NCI-H128 (cell line): Measurements from ENCODE around the gene VMP1.
"Not testable (repeated sequence)": the region's sequence is repeated elsewhere in the genome, so short reads cannot be mapped to it uniquely, and the experiment has no call there.

ENCODE experiments used
- DNase-seq: peaks from one replicate; lab custom pipeline; 2025; ENCODE audit not compliant: unreplicated experiment; lab: John Stamatoyannopoulos, UW

VMP1 gene

DNA sequence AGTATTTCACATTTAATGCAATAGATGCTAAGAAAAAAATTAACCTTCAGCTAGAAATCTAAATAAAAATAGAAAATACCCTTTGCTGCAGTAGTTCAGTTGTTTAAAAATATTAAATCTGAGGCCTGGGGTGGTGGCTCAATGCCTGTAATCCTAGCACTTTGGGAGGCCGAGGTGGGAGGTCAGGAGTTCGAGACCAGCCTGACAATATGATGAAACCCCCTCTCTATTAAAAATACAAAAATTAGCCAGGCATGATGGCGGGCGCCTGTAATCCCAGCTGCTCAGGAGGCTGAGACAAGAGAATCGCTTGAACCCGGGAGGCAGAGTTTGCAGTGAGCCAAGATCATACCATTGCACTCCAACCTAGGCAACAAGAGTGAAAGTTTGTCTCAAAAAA is 98.9 kb downstream of the VMP1 start:
- not testable (repeated sequence) for DNase-seq

- DNase-seq: no peak
These were observed 100.5 kb downstream of the VMP1 start for GRCh38 chr17:59807892-59808509.

GRCh38 chr17:59810894-59811153 is 103.4 kb downstream of the VMP1 start:
- no peak for DNase-seq

DNA sequence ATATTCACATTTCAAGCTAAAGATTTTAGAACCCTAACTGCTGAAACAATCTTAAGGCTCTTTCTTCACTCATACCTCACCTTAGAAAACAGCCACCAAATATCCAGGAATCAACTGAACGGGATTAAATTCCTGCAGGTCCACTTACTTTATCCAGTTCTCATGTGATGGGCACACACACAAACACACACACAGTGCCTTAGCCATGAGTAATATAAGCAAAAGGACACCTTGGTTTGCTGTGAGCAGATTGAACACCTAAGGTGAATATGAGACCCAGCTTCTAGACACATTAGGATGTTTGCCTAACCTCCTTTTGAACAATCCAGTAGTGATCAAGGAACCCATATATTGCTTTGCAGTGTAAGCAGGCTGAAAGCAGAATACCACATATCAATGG is 103.8 kb downstream of the VMP1 start:
- DNase-seq: no peak

DNA sequence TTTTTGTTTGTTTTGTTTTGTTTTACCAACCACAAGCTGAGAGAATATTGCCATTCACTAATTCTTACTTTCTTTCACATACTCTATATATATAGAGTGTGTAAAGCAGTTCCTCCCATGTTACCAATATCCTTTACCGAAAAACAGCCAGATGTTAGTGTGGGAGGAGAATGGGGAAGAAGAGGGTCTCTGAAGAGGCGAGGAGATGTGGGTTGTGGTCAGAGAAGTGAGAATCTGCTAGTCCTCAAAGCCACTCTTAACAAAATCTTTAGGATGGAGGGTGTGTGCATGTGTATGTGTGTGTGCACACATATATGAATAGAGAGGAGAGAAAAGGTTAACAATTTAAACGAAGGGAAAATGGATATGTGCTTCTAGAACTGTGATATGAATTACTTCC is 104.7 kb downstream of the VMP1 start:
- no peak for DNase-seq

DNA sequence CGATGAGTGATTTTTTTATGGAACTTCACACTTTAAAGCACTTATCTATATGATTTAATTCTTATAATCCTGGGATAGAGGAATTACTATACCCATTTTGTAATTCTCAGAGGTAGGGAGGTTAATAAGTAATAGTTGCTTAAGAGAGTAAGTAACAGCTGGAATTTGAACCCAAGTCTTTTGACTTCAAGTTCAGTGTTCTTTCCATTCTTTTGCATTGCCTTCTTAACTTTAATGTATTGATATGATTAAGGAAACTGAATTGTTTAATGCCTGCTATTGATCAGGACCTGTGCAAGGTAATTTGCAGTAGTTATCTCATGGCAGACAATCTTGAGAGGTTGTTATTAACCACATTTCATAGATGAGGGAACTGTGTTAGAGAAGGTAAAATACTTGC is 106.8 kb downstream of the VMP1 start:
- no peak for DNase-seq

- no peak for DNase-seq
These were observed 107.2 kb downstream of the VMP1 start for GRCh38 chr17:59814685-59815084.

- DNase-seq: no peak
These were observed 108.5 kb downstream of the VMP1 start for GRCh38 chr17:59815965-59816364.

GRCh38 chr17:59825533-59826322 is 118.3 kb downstream of the VMP1 start:
- no peak for DNase-seq

GRCh38 chr17:59826706-59827453 is 119.4 kb downstream of the VMP1 start:
- DNase-seq: no peak

DNA sequence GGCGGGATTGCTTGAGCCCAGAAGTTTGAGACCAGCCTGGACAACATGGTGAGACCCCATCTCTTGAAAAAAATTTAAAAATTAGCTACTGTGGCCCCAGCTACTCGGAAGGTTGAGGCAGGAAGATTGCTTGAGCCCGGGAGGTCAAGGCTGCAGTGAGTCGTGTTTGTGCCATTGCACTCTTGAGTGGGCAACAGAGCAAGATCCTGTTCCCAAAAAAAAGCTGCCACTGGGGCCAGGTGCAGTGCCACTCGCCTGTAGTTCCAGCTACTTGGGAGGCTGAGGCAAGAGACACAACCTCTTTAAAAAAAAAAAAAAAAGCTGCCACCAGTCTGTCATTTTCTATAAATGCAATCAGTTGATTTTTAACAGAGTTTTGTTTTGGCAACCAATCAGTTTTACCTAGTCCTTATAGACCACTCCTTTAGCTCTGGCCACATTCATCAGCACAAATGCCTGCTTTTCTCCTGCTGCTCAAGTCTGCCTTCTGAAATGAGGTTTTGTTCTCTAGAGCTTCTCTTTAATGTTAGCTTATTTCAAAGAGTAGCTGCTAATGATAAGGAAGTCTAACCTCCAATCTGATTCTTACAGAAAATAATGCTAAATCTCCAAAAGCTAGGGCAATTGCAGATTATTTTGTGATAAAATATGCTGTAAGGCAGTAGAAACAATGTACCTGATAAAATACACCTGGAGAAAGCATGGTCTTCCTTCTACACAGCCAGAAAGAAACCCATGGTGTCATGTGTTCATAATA is 120.4 kb downstream of the VMP1 start:
- no peak for DNase-seq

GRCh38 chr17:59828478-59828760 is 121.0 kb downstream of the VMP1 start:
- no peak for DNase-seq

DNA sequence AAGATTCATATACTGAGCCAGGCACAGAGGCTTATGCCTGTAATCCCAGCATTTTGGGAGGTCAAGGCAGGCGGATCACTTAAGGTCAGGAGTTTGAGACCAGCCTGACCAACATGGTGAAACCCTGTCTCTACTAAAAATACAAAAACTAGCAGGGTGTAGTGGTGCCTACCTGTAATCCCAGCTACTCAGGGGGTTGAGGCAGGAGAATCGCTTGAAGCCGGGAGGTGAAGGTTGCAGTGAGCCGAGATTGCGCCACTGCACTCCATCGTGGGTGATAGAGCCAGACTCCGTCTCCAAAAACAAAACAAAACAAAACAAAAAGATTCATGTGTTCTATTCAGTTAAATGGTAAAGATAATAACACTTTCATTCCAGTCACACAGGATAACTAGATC is 121.4 kb downstream of the VMP1 start:
- not testable (repeated sequence) for DNase-seq

DNA sequence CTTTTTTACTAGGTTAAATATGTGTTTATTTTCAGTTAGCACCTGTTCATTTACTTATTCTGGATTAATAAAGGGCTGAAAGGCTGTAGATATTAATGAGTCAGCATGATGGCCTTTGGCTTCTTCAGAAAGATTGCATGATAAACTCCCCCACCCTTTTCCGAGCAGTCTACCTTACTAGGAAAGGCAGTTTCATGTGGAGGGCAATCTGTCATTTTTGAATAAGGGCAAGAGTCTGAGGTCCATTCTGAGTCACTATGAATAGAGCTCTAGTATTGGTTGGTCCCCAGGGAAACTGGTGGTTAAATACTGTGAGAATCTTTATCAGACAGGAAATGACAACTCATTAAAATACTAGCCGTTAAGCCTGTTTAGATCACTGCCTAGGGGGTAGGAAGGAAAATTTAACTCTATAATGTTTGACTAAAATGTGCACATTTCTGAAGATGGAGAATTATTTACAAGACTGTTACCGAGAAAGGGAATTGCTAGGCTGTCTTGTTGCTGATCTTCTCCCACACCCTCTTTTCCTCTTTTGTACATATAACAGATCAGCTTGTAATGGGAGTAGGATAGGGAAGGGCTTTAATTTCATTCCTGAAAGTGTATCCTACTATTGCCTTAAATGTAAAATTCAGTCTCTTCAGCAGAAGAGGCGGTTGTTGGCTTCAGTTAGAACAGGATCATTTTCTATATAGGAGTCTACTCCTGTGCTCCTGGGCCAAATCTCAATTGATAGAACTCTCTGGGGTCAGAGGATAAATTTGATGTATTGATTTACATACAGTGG is 122.0 kb downstream of the VMP1 start:
- no peak for DNase-seq

GRCh38 chr17:59830007-59830630 is 122.7 kb downstream of the VMP1 start:
- DNase-seq: no peak

- DNase-seq: no peak
These were observed 123.5 kb downstream of the VMP1 start for GRCh38 chr17:59830846-59831486.

- DNase-seq: no peak
These were observed 125.5 kb downstream of the VMP1 start for GRCh38 chr17:59832883-59833379.

- no peak for DNase-seq
These were observed 130.0 kb downstream of the VMP1 start for GRCh38 chr17:59837308-59838051.
